OCI-LY3 (cell line): ENCODE data around the gene ARHGDIA.

Experiments used
- H2AFZ ChIP-seq: fragments of 200-600, 300-600 bp; shearing (Covaris generic); 2 replicates; pipeline ENCODE4 v1.6.0; 2014; ENCODE audit warnings: antibody characterized with exemption, low read depth, low read length
- H3K27ac ChIP-seq: fragments of 200-600, 300-600 bp; sonication (generic); 2 replicates; pipeline ENCODE4 v1.5.1; 2014; ENCODE audit warnings: mild to moderate bottlenecking, low read length, moderate library complexity, mixed read lengths
- H3K27me3 ChIP-seq: fragments of 200-600, 300-600 bp; sonication (generic); 2 replicates; pipeline ENCODE4 v1.6.1; 2014; ENCODE audit warnings: low read depth, low read length, mixed read lengths
- H3K36me3 ChIP-seq: fragments of 200-600, 300-600 bp; sonication (generic); replicated peaks from 2 replicates; pipeline ENCODE3; 2014; ENCODE audit warnings: low read depth, low read length, mixed read lengths
- H3K4me1 ChIP-seq: fragments of 300-600, 200-600 bp; sonication (generic); 2 replicates; pipeline ENCODE4 v1.6.1; 2014; ENCODE audit warnings: low read length, mixed read lengths
- H3K4me2 ChIP-seq: fragments of 200-600, 300-600 bp; sonication (generic); 2 replicates; pipeline ENCODE4 v1.6.1; 2014; ENCODE audit warnings: low read length, mixed read lengths
- H3K4me3 ChIP-seq: fragments of 300-600, 200-600 bp; sonication (generic); 2 replicates; pipeline ENCODE4 v1.5.1; 2014; ENCODE audit warnings: antibody characterized with exemption, mild to moderate bottlenecking, low read length, moderate library complexity
- H3K79me2 ChIP-seq: fragments of 300-600, 200-600 bp; shearing (Covaris generic); 2 replicates; pipeline ENCODE4 v1.6.1; 2014; ENCODE audit warnings: mild to moderate bottlenecking, low read length, mixed read lengths
- H3K9ac ChIP-seq: fragments of 300-600, 200-600 bp; shearing (Covaris generic); 2 replicates; pipeline ENCODE4 v1.6.0; 2014; ENCODE audit warnings: mild to moderate bottlenecking, low read length, moderate library complexity
- H3K9me3 ChIP-seq: fragments of 200-600, 300-600 bp; shearing (Covaris generic); 2 replicates; pipeline ENCODE4 v1.6.1; 2014; ENCODE audit warnings: low read length, mixed read lengths; ENCODE audit not compliant: insufficient read depth
- H4K20me1 ChIP-seq: fragments of 200-600, 300-600 bp; sonication (generic); 2 replicates; pipeline ENCODE4 v1.6.1; 2016; ENCODE audit warnings: low read length, mixed read lengths; ENCODE audit not compliant: insufficient read depth
- CTCF ChIP-seq: fragments of 200-600, 300-600 bp; sonication (generic); IDR thresholded peaks from 2 replicates; pipeline ENCODE4 v1.5.1; 2014; ENCODE audit warnings: antibody characterized with exemption, low read length, low read depth
- EZH2phosphoT487 ChIP-seq: fragments of 200-600 bp; shearing (Covaris generic); IDR thresholded peaks from 2 replicates; pipeline ENCODE4 v1.6.1; 2018; ENCODE audit warnings: antibody characterized with exemption, mixed run types, low read depth

ARHGDIA gene

GRCh38 chr17:81844327-81844851 is 26.7 kb downstream of the ARHGDIA start:
- no peak overlapping the region for H3K4me2 ChIP-seq
- no peaks in the 10 kb centered on the region for H3K79me2 ChIP-seq
- no peaks in the 10 kb centered on the region for H3K9me3 ChIP-seq
- peaks cover 48% of the 10 kb centered on the region for H3K36me3 ChIP-seq
- H4K20me1 ChIP-seq, result 0 out of 2 replicates have a peak, but pooled peaks cover 14% of the 10 kb centered on the region
- TF ChIP-seq CTCF, result no peak
- TF ChIP-seq EZH2phosphoT487, result no peak
- no peaks in the 10 kb centered on the region for H3K4me1 ChIP-seq
- no peaks in the 10 kb centered on the region for H3K27me3 ChIP-seq
- H3K27ac ChIP-seq, result no peak overlapping the region
- H2AFZ ChIP-seq, result no peak overlapping the region
- H3K4me3 ChIP-seq, result no peak overlapping the region
- H3K9ac ChIP-seq, result no peak overlapping the region

- no peaks in the 10 kb centered on the region for H3K79me2 ChIP-seq
- no peak overlapping the region for H3K9ac ChIP-seq
- no peak overlapping the region for H3K27ac ChIP-seq
- 0 out of 2 replicates have a peak, but pooled peaks cover 14% of the 10 kb centered on the region for H4K20me1 ChIP-seq
- no peak overlapping the region for H3K4me2 ChIP-seq
- H3K4me3 ChIP-seq, result no peak overlapping the region
- H3K36me3 ChIP-seq, result peaks cover 48% of the 10 kb centered on the region
- H3K4me1 ChIP-seq, result no peaks in the 10 kb centered on the region
- H3K27me3 ChIP-seq, result no peaks in the 10 kb centered on the region
- H2AFZ ChIP-seq, result no peak overlapping the region
- no peak for TF ChIP-seq CTCF
- TF ChIP-seq EZH2phosphoT487, result no peak
- no peaks in the 10 kb centered on the region for H3K9me3 ChIP-seq
Observed at GRCh38 chr17:81843713-81844326, 27.3 kb downstream of the ARHGDIA start.

- Histone ChIP-seq H2AFZ (no peak overlapping the region), H3K9me3 (no peaks in the 10 kb centered on the region), H3K79me2 (no peaks in the 10 kb centered on the region), H4K20me1 (0 out of 2 replicates have a peak, but pooled peaks cover 14% of the 10 kb centered on the region), H3K4me1 (no peaks in the 10 kb centered on the region), H3K4me2 (no peak overlapping the region), H3K36me3 (peaks cover 45% of the 10 kb centered on the region), H3K9ac (no peak overlapping the region), H3K27ac (no peak overlapping the region), H3K4me3 (no peak overlapping the region), H3K27me3 (no peaks in the 10 kb centered on the region)
- TF ChIP-seq CTCF, result no peak
- no peak for TF ChIP-seq EZH2phosphoT487
Observed at GRCh38 chr17:81842725-81843504, 28.2 kb downstream of the ARHGDIA start.

GRCh38 chr17:81842378-81842724 is 28.8 kb downstream of the ARHGDIA start:
- H3K27ac ChIP-seq, result no peak overlapping the region

More at GRCh38 chr17:81842378-81842724, 28.8 kb downstream of the ARHGDIA start:
- H3K27me3 ChIP-seq, result no peaks in the 10 kb centered on the region
- H3K79me2 ChIP-seq, result no peaks in the 10 kb centered on the region
- 0 out of 2 replicates have a peak, but pooled peaks cover 14% of the 10 kb centered on the region for H4K20me1 ChIP-seq
- H3K4me1 ChIP-seq, result no peaks in the 10 kb centered on the region
- H3K4me3 ChIP-seq, result no peak overlapping the region
- H3K9me3 ChIP-seq, result no peaks in the 10 kb centered on the region
- H3K9ac ChIP-seq, result no peak overlapping the region
- no peak overlapping the region for H2AFZ ChIP-seq
- TF ChIP-seq EZH2phosphoT487 (no peak), CTCF (no peak)
- no peak overlapping the region for H3K4me2 ChIP-seq
- H3K36me3 ChIP-seq, result peaks cover 44% of the 10 kb centered on the region
